Smooth muscle cell (in vitro differentiated cells): Measurements from ENCODE around the gene TSC22D1. TPM values are rescaled to one million over a fixed set of nuclear protein-coding genes. Genes with fewer than 3 reads are reported as not detected.

Experiments used
- DNase-seq: peaks from one replicate; lab custom pipeline; 2025; ENCODE audit not compliant: unreplicated experiment; lab: John Stamatoyannopoulos, UW
- H2AFZ ChIP-seq: fragments of 200-600 bp; sonication (generic); 2 replicates; pipeline ENCODE4 v1.6.0; 2016; ENCODE audit warnings: antibody characterized with exemption, low read depth, mild to moderate bottlenecking
- H3F3A ChIP-seq: fragments of 200-600 bp; sonication (generic); 2 replicates; pipeline ENCODE4 v1.6.0; 2017; ENCODE audit warnings: antibody characterized with exemption, low read depth
- H3K27ac ChIP-seq: fragments of 200-600 bp; sonication (generic); 2 replicates; pipeline ENCODE4 v1.5.1; 2016; ENCODE audit warnings: low read depth, mild to moderate bottlenecking
- H3K27me3 ChIP-seq: fragments of 200-600 bp; sonication (generic); 2 replicates; pipeline ENCODE4 v1.6.1; 2016; ENCODE audit warnings: low read depth, mild to moderate bottlenecking
- H3K36me3 ChIP-seq: fragments of 200-600 bp; sonication (generic); 2 replicates; pipeline ENCODE4 v1.5.1; 2016; ENCODE audit warnings: low read depth
- H3K4me1 ChIP-seq: fragments of 200-600 bp; sonication (generic); 2 replicates; pipeline ENCODE4 v1.5.1; 2016; ENCODE audit warnings: low read depth
- H3K4me2 ChIP-seq: fragments of 200-600 bp; sonication (generic); 2 replicates; pipeline ENCODE4 v1.6.0; 2016; ENCODE audit warnings: mild to moderate bottlenecking
- H3K4me3 ChIP-seq: fragments of 200-600 bp; sonication (generic); 2 replicates; pipeline ENCODE4 v1.5.1; 2016; ENCODE audit warnings: mild to moderate bottlenecking
- H3K79me2 ChIP-seq: fragments of 200-600 bp; sonication (generic); 2 replicates; pipeline ENCODE4 v1.6.0; 2016; ENCODE audit warnings: low read depth, mild to moderate bottlenecking
- H3K9ac ChIP-seq: fragments of 200-600 bp; sonication (generic); 2 replicates; pipeline ENCODE4 v1.6.0; 2016; ENCODE audit warnings: low read depth
- H3K9me3 ChIP-seq: fragments of 200-600 bp; sonication (generic); replicated peaks from 2 replicates; pipeline ENCODE4 v1.5.1; 2016; ENCODE audit warnings: low read depth
- H4K20me1 ChIP-seq: fragments of 200-600 bp; sonication (generic); 2 replicates; pipeline ENCODE4 v1.6.0; 2016; ENCODE audit warnings: low read depth
- CTCF ChIP-seq: fragments of 200-600 bp; sonication (generic); IDR thresholded peaks from 2 replicates; pipeline ENCODE4 v1.5.1; 2017; ENCODE audit warnings: borderline replicate concordance, mild to moderate bottlenecking, antibody characterized with exemption; ENCODE audit not compliant: insufficient read depth, poor library complexity, severe bottlenecking
- WGBS: methylation state at CpG from one replicate; pipeline ENCODE4 v1.1.7; 2016; ENCODE audit warnings: low lambda C conversion rate; 5-methylcytosine and 5-hydroxymethylcytosine counted together
- polyA plus RNA-seq: library from polyadenylated mRNA; unstranded; fragments of >200 nt; fragmentation: Nextera tagmentation; extraction: Ambion mirVana; gene quantifications from 2 replicates; pipeline ENCODE4 v1.2.1, GENCODE V29; 2016
- total RNA-seq: library from RNA; depleted of rRNA; stranded (reverse); fragments of >200 nt; gene quantifications from 2 replicates; pipeline ENCODE4 v1.2.3, GENCODE V29; 2014

TSC22D1 gene
- total and polyA plus RNA-seq, 2 experiments from 2014 or later: 117 to 159 TPM

- no peak overlapping the region for H3K9ac ChIP-seq
- H3K4me2 ChIP-seq: no peak overlapping the region
- H3K27ac ChIP-seq: no peak overlapping the region
- H3K4me3 ChIP-seq: no peak overlapping the region
- H3F3A ChIP-seq: peaks cover 17% of the 10 kb centered on the region
- H3K36me3 ChIP-seq: no peaks in the 10 kb centered on the region
- no peaks in the 10 kb centered on the region for H3K9me3 ChIP-seq
- H3K79me2 ChIP-seq: no peaks in the 10 kb centered on the region
- no peaks in the 10 kb centered on the region for H3K27me3 ChIP-seq
- H4K20me1 ChIP-seq: no peaks in the 10 kb centered on the region
- H3K4me1 ChIP-seq: peaks cover 33% of the 10 kb centered on the region
- 98% methylated on average over 3 of the region's 3 CpGs for WGBS
- no peak for TF ChIP-seq CTCF
- no peak overlapping the region for H2AFZ ChIP-seq
- DNase-seq: no peak
These were observed 190.7 kb downstream of the TSC22D1 start for GRCh38 chr13:44385401-44385800.

- H3K36me3 ChIP-seq: no peaks in the 10 kb centered on the region
- no peak overlapping the region for H3K9ac ChIP-seq
- no peak overlapping the region for H3K4me2 ChIP-seq
- no peak overlapping the region for H2AFZ ChIP-seq
- DNase-seq: no peak
- H3K79me2 ChIP-seq: no peaks in the 10 kb centered on the region
- H3K4me3 ChIP-seq: no peak overlapping the region
- no peaks in the 10 kb centered on the region for H3K9me3 ChIP-seq
- H3K27me3 ChIP-seq: no peaks in the 10 kb centered on the region
- H3K27ac ChIP-seq: no peak overlapping the region
- peaks cover 17% of the 10 kb centered on the region for H3F3A ChIP-seq
- 95% methylated on average over 1 of the region's 1 CpG for WGBS
- peaks cover 34% of the 10 kb centered on the region for H3K4me1 ChIP-seq
- no peak for TF ChIP-seq CTCF
- no peaks in the 10 kb centered on the region for H4K20me1 ChIP-seq
These were observed 191.4 kb downstream of the TSC22D1 start for GRCh38 chr13:44384778-44385177.

GRCh38 chr13:44383945-44384344 lies 192.2 kb downstream of the TSC22D1 start:
- WGBS: 76% methylated on average over 5 of the region's 5 CpGs
- no peak for TF ChIP-seq CTCF

GRCh38 chr13:44382635-44383145 lies 193.4 kb downstream of the TSC22D1 start:
- Histone ChIP-seq H3K9ac (no peak overlapping the region), H3F3A (peaks cover 14% of the 10 kb centered on the region), H3K36me3 (no peaks in the 10 kb centered on the region), H3K4me2 (no peak overlapping the region), H3K27me3 (no peaks in the 10 kb centered on the region), H3K79me2 (no peaks in the 10 kb centered on the region), H3K9me3 (no peaks in the 10 kb centered on the region), H2AFZ (no peak overlapping the region), H4K20me1 (no peaks in the 10 kb centered on the region), H3K27ac (no peak overlapping the region), H3K4me3 (no peak overlapping the region), H3K4me1 (peaks cover 18% of the 10 kb centered on the region)
- WGBS: 67% methylated on average over 5 of the region's 5 CpGs
- TF ChIP-seq CTCF: no peak
- no peak for DNase-seq

More at GRCh38 chr13:44383945-44384344, 192.2 kb downstream of the TSC22D1 start:
- Histone ChIP-seq H3K4me1 (peaks cover 30% of the 10 kb centered on the region), H3K9ac (no peak overlapping the region), H2AFZ (no peak overlapping the region), H3K4me2 (no peak overlapping the region), H3K27ac (no peak overlapping the region), H3K9me3 (no peaks in the 10 kb centered on the region), H3K4me3 (no peak overlapping the region), H3K79me2 (no peaks in the 10 kb centered on the region), H4K20me1 (no peaks in the 10 kb centered on the region), H3K36me3 (no peaks in the 10 kb centered on the region), H3K27me3 (no peaks in the 10 kb centered on the region), H3F3A (peaks cover 14% of the 10 kb centered on the region)
- DNase-seq: no peak
